ENCODE measurements around the gene FOXC1.

DNA sequence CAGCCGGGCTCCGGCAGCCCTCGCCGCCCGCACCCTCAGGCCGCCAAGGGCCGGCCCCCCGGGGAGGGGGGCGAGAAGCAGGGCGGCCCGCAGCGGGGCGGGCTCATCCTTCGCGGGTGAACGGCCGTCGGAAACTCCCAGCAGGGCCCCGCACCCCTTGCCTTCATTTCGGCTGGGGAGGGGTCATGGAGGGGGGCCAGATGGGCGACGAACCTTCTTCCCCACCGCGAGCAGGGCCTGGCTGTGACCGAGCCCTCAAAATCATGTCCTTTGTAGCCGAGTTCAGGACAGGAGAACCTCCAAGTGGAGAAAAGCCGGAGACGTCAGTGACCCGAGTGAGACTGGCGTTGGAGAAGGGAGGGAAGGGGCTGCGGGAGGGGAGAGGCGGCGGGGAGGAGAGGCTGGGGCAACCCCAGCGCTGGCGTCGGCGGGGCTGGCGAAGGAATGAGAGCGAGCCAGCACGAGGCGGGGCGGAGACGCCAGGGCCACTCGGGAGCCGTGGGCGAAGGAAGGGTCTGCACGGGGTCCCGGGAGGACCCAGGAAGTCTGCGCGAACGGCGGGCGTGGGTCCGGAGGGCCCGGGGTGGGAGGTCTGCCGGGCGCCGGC is 571 bp upstream of the FOXC1 start:
- TF ChIP-seq, protein P1, sequence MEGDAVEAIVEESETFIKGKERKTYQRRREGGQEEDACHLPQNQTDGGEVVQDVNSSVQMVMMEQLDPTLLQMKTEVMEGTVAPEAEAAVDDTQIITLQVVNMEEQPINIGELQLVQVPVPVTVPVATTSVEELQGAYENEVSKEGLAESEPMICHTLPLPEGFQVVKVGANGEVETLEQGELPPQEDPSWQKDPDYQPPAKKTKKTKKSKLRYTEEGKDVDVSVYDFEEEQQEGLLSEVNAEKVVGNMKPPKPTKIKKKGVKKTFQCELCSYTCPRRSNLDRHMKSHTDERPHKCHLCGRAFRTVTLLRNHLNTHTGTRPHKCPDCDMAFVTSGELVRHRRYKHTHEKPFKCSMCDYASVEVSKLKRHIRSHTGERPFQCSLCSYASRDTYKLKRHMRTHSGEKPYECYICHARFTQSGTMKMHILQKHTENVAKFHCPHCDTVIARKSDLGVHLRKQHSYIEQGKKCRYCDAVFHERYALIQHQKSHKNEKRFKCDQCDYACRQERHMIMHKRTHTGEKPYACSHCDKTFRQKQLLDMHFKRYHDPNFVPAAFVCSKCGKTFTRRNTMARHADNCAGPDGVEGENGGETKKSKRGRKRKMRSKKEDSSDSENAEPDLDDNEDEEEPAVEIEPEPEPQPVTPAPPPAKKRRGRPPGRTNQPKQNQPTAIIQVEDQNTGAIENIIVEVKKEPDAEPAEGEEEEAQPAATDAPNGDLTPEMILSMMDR (IDR thresholded peaks at IDR 0.05): no peak
- no peak for TF ChIP-seq POLR2A (IDR thresholded peaks at IDR 0.05)

Data from vagina (tissue), 2 donors.